Endothelial cell of umbilical vein (primary cell): Measurements from ENCODE around the gene SUMF1. TPM values are rescaled to one million over a fixed set of nuclear protein-coding genes. Genes with fewer than 3 reads are reported as not detected.

ENCODE experiments used
- BruUV-seq: library from RNA; stranded (reverse); fragments of 400-500 nt; replicated peaks from 2 replicates; lab custom pipeline; 2021; lab: Mats Ljungman, UMichigan
- CTCF ChIA-PET: fragments of 300-600, 350-600 bp; sonication (Branson Sonifier 250); formaldehyde crosslinking; loops from one replicate; lab custom pipeline; 2021; ENCODE audit warnings: antibody characterized with exemption, inconsistent platforms; lab: Charles Lee
- POLR2A ChIA-PET: fragments of 300-600, 350-600 bp; sonication (Branson Sonifier 250); formaldehyde crosslinking; loops from one replicate; lab custom pipeline; 2021; ENCODE audit warnings: antibody characterized with exemption, inconsistent platforms; lab: Charles Lee
- DNase-seq: peaks from one replicate; pipeline ENCODE4 v3.0.0-alpha.2; 2011; ENCODE audit warnings: low read depth, low spot score
- FAIRE-seq: peaks from 2 replicates; lab custom pipeline; 2011; peaks lifted over from hg19 to GRCh38; lab: Jason Lieb, UNC
- H2AFZ ChIP-seq: 2 replicates; pipeline ENCODE4 v1.6.0; 2012; ENCODE audit warnings: low read depth, low read length, control low read depth, inconsistent platforms
- H3K27ac ChIP-seq: 2 replicates; pipeline ENCODE4 v1.5.1; 2011; ENCODE audit warnings: low read depth, mild to moderate bottlenecking, control low read depth, low read length, moderate library complexity; ENCODE audit not compliant: insufficient read depth
- H3K27me3 ChIP-seq, 2 experiments: 2 replicates each; pipeline versions ENCODE4 v1.6.0 to v1.6.1; 2011; ENCODE audit warnings: low read length in 2 of 2, mixed read lengths in 1 of 2; ENCODE audit not compliant: control insufficient read depth in 2 of 2, insufficient read depth in 2 of 2
- H3K36me3 ChIP-seq, 2 experiments: 2 replicates in 1 of 2; 3 replicates in 1 of 2; pipeline ENCODE4 v1.5.1; 2011; ENCODE audit warnings: low read length in 2 of 2, mild to moderate bottlenecking in 1 of 2, moderate library complexity in 1 of 2; ENCODE audit not compliant: control insufficient read depth in 2 of 2, insufficient read depth in 2 of 2; ENCODE audit errors: extremely low read depth in 1 of 2
- H3K4me1 ChIP-seq: 3 replicates; pipeline ENCODE4 v1.5.1; 2011; ENCODE audit warnings: mild to moderate bottlenecking, low read length; ENCODE audit not compliant: control insufficient read depth, insufficient read depth; ENCODE audit errors: extremely low read depth
- H3K4me2 ChIP-seq: 2 replicates; pipeline ENCODE4 v1.6.1; 2011; ENCODE audit warnings: low read length, control low read depth, mixed read lengths; ENCODE audit not compliant: insufficient read depth
- H3K4me3 ChIP-seq, 3 experiments: fragments of 200-600 bp in 1 of 3; sonication (generic), shearing (Covaris generic) in 1 of 3; replicated peaks in 1 of 3; 2 replicates each; pipeline ENCODE4 v1.5.1; 2011 to 2016; ENCODE audit warnings: control low read depth in 3 of 3, low read length in 3 of 3, mild to moderate bottlenecking in 2 of 3, inconsistent platforms in 1 of 3, low read depth in 1 of 3, moderate library complexity in 1 of 3; ENCODE audit not compliant: insufficient read depth in 1 of 3
- H3K79me2 ChIP-seq: 2 replicates; pipeline ENCODE4 v1.6.0; 2012; ENCODE audit warnings: low read length, inconsistent platforms; ENCODE audit not compliant: control insufficient read depth, insufficient read depth
- H3K9ac ChIP-seq: replicated peaks from 2 replicates; pipeline ENCODE3; 2011; ENCODE audit warnings: low read length, control low read depth; ENCODE audit not compliant: insufficient read depth; ENCODE audit errors: extremely low read depth
- H3K9me1 ChIP-seq: replicated peaks from 3 replicates; pipeline ENCODE4 v1.6.0; 2011; ENCODE audit warnings: mild to moderate bottlenecking, low read length; ENCODE audit not compliant: control insufficient read depth, insufficient read depth; ENCODE audit errors: extremely low read depth
- H3K9me3 ChIP-seq: replicated peaks from 2 replicates; pipeline ENCODE4 v1.5.1; 2012; ENCODE audit warnings: low read length, inconsistent platforms; ENCODE audit not compliant: control insufficient read depth, insufficient read depth
- H4K20me1 ChIP-seq: replicated peaks from 2 replicates; pipeline ENCODE3; 2011; ENCODE audit warnings: mild to moderate bottlenecking, low read length; ENCODE audit not compliant: control insufficient read depth, insufficient read depth; ENCODE audit errors: extremely low read depth
- CTCF ChIP-seq, 2 donors: IDR thresholded peaks; 1 replicate in 1 of 2; 2 replicates in 1 of 2; pipeline ENCODE4 v1.5.1; 2011; ENCODE audit warnings: low read length in 2 of 2, mild to moderate bottlenecking in 2 of 2, moderate library complexity in 2 of 2, control low read depth in 1 of 2, inconsistent platforms in 1 of 2, low read depth in 1 of 2; ENCODE audit not compliant: insufficient read depth in 1 of 2; ENCODE audit errors: extremely low read depth in 1 of 2
- EZH2 ChIP-seq: IDR thresholded peaks from 2 replicates; pipeline ENCODE4 v1.6.1; 2012; ENCODE audit warnings: borderline replicate concordance, low read depth, mild to moderate bottlenecking, moderate library complexity, low read length, inconsistent platforms; ENCODE audit not compliant: severe bottlenecking
- FOS ChIP-seq: IDR thresholded peaks from 2 replicates; pipeline ENCODE4 v1.6.1; 2011; ENCODE audit warnings: mild to moderate bottlenecking, low read length, moderate library complexity, borderline replicate concordance; ENCODE audit not compliant: insufficient read depth
- GATA2 ChIP-seq: IDR thresholded peaks from 2 replicates; pipeline ENCODE4 v1.7.0; 2011; ENCODE audit warnings: low read depth, mild to moderate bottlenecking, moderate library complexity, mixed read lengths, low read length; ENCODE audit not compliant: insufficient read length, insufficient read depth
- JUN ChIP-seq: IDR thresholded peaks from 2 replicates; pipeline ENCODE4 v1.6.1; 2011; ENCODE audit warnings: borderline replicate concordance, low read depth; ENCODE audit not compliant: insufficient read length, insufficient read depth
- MAX ChIP-seq: IDR thresholded peaks from 2 replicates; pipeline ENCODE4 v1.6.1; 2011; ENCODE audit not compliant: insufficient read depth, insufficient read length
- MYC ChIP-seq: IDR thresholded peaks from one replicate; pipeline ENCODE4 v1.6.1; 2011; ENCODE audit warnings: mild to moderate bottlenecking, low read depth, low read length
- POLR2A ChIP-seq: IDR thresholded peaks from 2 replicates; pipeline ENCODE4 v1.6.1; 2012; ENCODE audit warnings: low read depth, mild to moderate bottlenecking, control low read depth, low read length
- POLR2AphosphoS5 ChIP-seq: IDR thresholded peaks from 2 replicates; pipeline ENCODE4 v1.6.1; 2012; ENCODE audit warnings: low read depth, mild to moderate bottlenecking, control low read depth, low read length, moderate library complexity; ENCODE audit not compliant: insufficient read depth
- dilution Hi-C: fragments of 300-500 bp; cut with MboI; formaldehyde crosslinking; loops from one replicate; pipeline ENCODE4 v1.15.0; 2019; ENCODE audit warnings: low sequenced_read_pairs; ENCODE audit not compliant: extremely low pct_ligation_motif_present
- intact Hi-C: fragments of 100-400 bp; cut with micrococcal nuclease; formaldehyde crosslinking; loops from one replicate; pipeline ENCODE4 v1.10.0; 2022
- polyA plus RNA-seq, 4 experiments: library from polyadenylated mRNA; depleted of rRNA in 3 of 4; stranded (reverse) in 3 of 4; unstranded in 1 of 4; fragments of >200 nt; gene quantifications; 2 replicates each; pipeline versions ENCODE4 v1.2.1 to v1.2.3, GENCODE V29; 2011 to 2012; ENCODE audit warnings: missing spikeins in 1 of 4
- total RNA-seq: library from RNA; stranded (reverse); gene quantifications from 2 replicates; pipeline ENCODE4 v1.2.3, GENCODE V29; 2021

Gene SUMF1
- total and polyA plus RNA-seq, 2 donors (not counting 3 experiments of a cell fraction or from before 2014, with no cell fraction given) = 31.5 to 46.8 TPM

- Histone ChIP-seq H3K4me3 (no peak overlapping the region), H3K9me1 (no peaks in the 10 kb centered on the region), H3K9ac (no peak overlapping the region), H4K20me1 (no peaks in the 10 kb centered on the region), H3K36me3 (no peaks in the 10 kb centered on the region), H3K4me1 (peaks cover 3% of the 10 kb centered on the region), H3K4me2 (no peak overlapping the region), H3K79me2 (no peaks in the 10 kb centered on the region), H3K27ac (no peak overlapping the region), H3K9me3 (no peaks in the 10 kb centered on the region), H3K27me3 (no peaks in the 10 kb centered on the region), H2AFZ (no peak overlapping the region)
- BruUV-seq = no TSS peak
- FAIRE-seq (no peak), DNase-seq (no peak)
- TF ChIP-seq CTCF (IDR thresholded peaks at IDR 0.05; ENCODE audit: extremely low read depth in 1 of 2, insufficient read depth in 1 of 2, low read depth in 1 of 2, low read length in 2 of 2) (no peak), MYC (no peak), JUN (no peak), POLR2A (no peak), GATA2 (no peak), POLR2AphosphoS5 (no peak), MAX (no peak), FOS (no peak), EZH2 (no peak)
- ChIA-PET CTCF (interaction anchor here (3.5 kb wide), 1 partner anchor 156 kb away, joined by 10 read pairs; no protein-coding TSS in a partner anchor), POLR2A (interaction anchor here (1.2 kb wide), 1 partner anchor 13 kb away, joined by 3 read pairs; the partner anchor contains the start of gene ITPR1)
- intact Hi-C loops = no loop called here
- dilution Hi-C loops = no loop called here
Observed at GRCh38 chr3:4506559-4507023, 39.5 kb upstream of the SUMF1 start.
